HG02610 (cell line): ENCODE results near the gene ATXN7L2.

Experiments
- ATAC-seq: cut with Tn5 transposase; IDR thresholded peaks from one replicate; pipeline ENCODE4 v1.9.1; 2021; ENCODE audit warnings: mild to moderate bottlenecking, moderate library complexity; ENCODE audit not compliant: unreplicated experiment

ATXN7L2 gene

GRCh38 chr1:109541102-109541501 lies 57.4 kb downstream of the ATXN7L2 start:
- ATAC-seq, result no peak
